K562 (cell line): Measurements from ENCODE around the gene GCK. TPM values are rescaled to one million over a fixed set of nuclear protein-coding genes. Genes with fewer than 3 reads are reported as not detected.

Experiments
- CREB5 ChIP-seq: fragments of 250-450 bp; sonication (Bioruptor Pico); IDR thresholded peaks from 2 replicates; pipeline ENCODE4 v1.5.0; 2020; ENCODE audit warnings: mild to moderate bottlenecking
- EHMT2 ChIP-seq: fragments of 450-650 bp; IDR thresholded peaks from 2 replicates; pipeline ENCODE4 v1.6.1; 2018; ENCODE audit warnings: antibody characterized with exemption
- EP300 ChIP-seq: IDR thresholded peaks from 2 replicates; pipeline ENCODE4 v1.6.1; 2012; ENCODE audit warnings: low read length, improper control_type of control experiment
- GABPA ChIP-seq: fragments of 200-800 bp; sonication (Bioruptor generic); conservative IDR thresholded peaks from 2 replicates; pipeline ENCODE4 v1.6.1; 2016; ENCODE audit warnings: low read depth, missing genetic modification characterization, missing compliant biosample characterization
- HEY1 ChIP-seq: fragments of 250-450 bp; sonication (Bioruptor Pico); IDR thresholded peaks from 2 replicates; pipeline ENCODE4 v1.5.0; 2020; ENCODE audit warnings: mild to moderate bottlenecking, moderate library complexity, borderline replicate concordance
- MTA2 ChIP-seq: fragments of 450-650 bp; IDR thresholded peaks from 2 replicates; pipeline ENCODE4 v1.6.1; 2016; ENCODE audit warnings: low read depth
- NONO ChIP-seq, 2 experiments: fragments of 200-400 bp in 1 of 2; fragments of 450-650 bp in 1 of 2; formaldehyde crosslinking in 1 of 2; IDR thresholded peaks; 2 replicates each; pipeline ENCODE4 v1.6.1; 2017; ENCODE audit warnings: low read depth in 2 of 2, mild to moderate bottlenecking in 2 of 2, moderate library complexity in 2 of 2, low read length in 1 of 2
- ZNF384 ChIP-seq: IDR thresholded peaks from 2 replicates; pipeline ENCODE4 v1.6.1; 2012; ENCODE audit warnings: low read depth, low read length, improper control_type of control experiment
- ZNF696 ChIP-seq: fragments of 250-450 bp; sonication (Bioruptor Pico); conservative IDR thresholded peaks from 2 replicates; pipeline ENCODE4 v1.4.0; 2020; ENCODE audit warnings: mild to moderate bottlenecking, moderate library complexity
- ZSCAN32 ChIP-seq: fragments of 450-650 bp; formaldehyde crosslinking; IDR thresholded peaks from 2 replicates; pipeline ENCODE4 v1.4.0; 2020; ENCODE audit warnings: mild to moderate bottlenecking, moderate library complexity
- polyA plus RNA-seq, 8 experiments: library from polyadenylated mRNA; depleted of rRNA in 4 of 8; stranded (reverse) in 5 of 8; unstranded in 3 of 8; fragments of >200 nt; fragmentation: Nextera tagmentation in 2 of 8; fragmentation: Illumina TruSeq in 1 of 8; extraction: Ambion mirVana in 2 of 8; extraction: Trizol in 1 of 8; gene quantifications; 2 replicates each; pipeline versions ENCODE4 v1.2.1 to v1.2.3, GENCODE V29; 2011 to 2014; ENCODE audit warnings: inconsistent platforms in 1 of 8, missing spikeins in 1 of 8
- total RNA-seq, 7 experiments: library from RNA; depleted of rRNA in 6 of 7; stranded (reverse); fragments of >200 nt in 6 of 7; fragmentation: Illumina TruSeq in 2 of 7; extraction: Trizol in 2 of 7; gene quantifications; 2 replicates each; pipeline versions ENCODE4 v1.2.1 to v1.2.3, GENCODE V29; 2011 to 2021; ENCODE audit warnings: low replicate concordance in 1 of 7
- TF ChIP-seq, protein P1 (sequence below), 2 experiments: fragments of 450-650 bp; IDR thresholded peaks; 2 replicates each; pipeline ENCODE4 v1.6.1; 2016; ENCODE audit warnings: mild to moderate bottlenecking in 2 of 2, borderline replicate concordance in 1 of 2, low read depth in 1 of 2, moderate library complexity in 1 of 2
- TF ChIP-seq, protein P2 (sequence below): IDR thresholded peaks from 2 replicates; pipeline ENCODE4 v1.6.1; 2011; ENCODE audit not compliant: insufficient read length; ENCODE audit errors: extremely low read depth

Gene GCK
- total and polyA plus RNA-seq, 9 of the 15 experiments (the other 6 are each of a cell fraction or from before 2014, with no cell fraction given), result 0.11 to 0.55 (median 0.16) TPM; not detected in 3

GRCh38 chr7:44150966-44151941 is 38.0 kb downstream of the GCK start (continued):
- TF ChIP-seq HEY1 (CRISPR knock-in tag) (no peak), ZNF384 (no peak), MTA2 (no peak), NONO (IDR thresholded peaks at IDR 0.05; ENCODE audit: low read depth in 2 of 2, low read length in 1 of 2) (no peak), GABPA (tag) (no peak), ZNF696 (CRISPR knock-in tag) (no peak), EP300 (no peak), ZSCAN32 (CRISPR knock-in tag) (no peak), CREB5 (CRISPR knock-in tag) (no peak), EHMT2 (no peak)
- TF ChIP-seq, protein P1, sequence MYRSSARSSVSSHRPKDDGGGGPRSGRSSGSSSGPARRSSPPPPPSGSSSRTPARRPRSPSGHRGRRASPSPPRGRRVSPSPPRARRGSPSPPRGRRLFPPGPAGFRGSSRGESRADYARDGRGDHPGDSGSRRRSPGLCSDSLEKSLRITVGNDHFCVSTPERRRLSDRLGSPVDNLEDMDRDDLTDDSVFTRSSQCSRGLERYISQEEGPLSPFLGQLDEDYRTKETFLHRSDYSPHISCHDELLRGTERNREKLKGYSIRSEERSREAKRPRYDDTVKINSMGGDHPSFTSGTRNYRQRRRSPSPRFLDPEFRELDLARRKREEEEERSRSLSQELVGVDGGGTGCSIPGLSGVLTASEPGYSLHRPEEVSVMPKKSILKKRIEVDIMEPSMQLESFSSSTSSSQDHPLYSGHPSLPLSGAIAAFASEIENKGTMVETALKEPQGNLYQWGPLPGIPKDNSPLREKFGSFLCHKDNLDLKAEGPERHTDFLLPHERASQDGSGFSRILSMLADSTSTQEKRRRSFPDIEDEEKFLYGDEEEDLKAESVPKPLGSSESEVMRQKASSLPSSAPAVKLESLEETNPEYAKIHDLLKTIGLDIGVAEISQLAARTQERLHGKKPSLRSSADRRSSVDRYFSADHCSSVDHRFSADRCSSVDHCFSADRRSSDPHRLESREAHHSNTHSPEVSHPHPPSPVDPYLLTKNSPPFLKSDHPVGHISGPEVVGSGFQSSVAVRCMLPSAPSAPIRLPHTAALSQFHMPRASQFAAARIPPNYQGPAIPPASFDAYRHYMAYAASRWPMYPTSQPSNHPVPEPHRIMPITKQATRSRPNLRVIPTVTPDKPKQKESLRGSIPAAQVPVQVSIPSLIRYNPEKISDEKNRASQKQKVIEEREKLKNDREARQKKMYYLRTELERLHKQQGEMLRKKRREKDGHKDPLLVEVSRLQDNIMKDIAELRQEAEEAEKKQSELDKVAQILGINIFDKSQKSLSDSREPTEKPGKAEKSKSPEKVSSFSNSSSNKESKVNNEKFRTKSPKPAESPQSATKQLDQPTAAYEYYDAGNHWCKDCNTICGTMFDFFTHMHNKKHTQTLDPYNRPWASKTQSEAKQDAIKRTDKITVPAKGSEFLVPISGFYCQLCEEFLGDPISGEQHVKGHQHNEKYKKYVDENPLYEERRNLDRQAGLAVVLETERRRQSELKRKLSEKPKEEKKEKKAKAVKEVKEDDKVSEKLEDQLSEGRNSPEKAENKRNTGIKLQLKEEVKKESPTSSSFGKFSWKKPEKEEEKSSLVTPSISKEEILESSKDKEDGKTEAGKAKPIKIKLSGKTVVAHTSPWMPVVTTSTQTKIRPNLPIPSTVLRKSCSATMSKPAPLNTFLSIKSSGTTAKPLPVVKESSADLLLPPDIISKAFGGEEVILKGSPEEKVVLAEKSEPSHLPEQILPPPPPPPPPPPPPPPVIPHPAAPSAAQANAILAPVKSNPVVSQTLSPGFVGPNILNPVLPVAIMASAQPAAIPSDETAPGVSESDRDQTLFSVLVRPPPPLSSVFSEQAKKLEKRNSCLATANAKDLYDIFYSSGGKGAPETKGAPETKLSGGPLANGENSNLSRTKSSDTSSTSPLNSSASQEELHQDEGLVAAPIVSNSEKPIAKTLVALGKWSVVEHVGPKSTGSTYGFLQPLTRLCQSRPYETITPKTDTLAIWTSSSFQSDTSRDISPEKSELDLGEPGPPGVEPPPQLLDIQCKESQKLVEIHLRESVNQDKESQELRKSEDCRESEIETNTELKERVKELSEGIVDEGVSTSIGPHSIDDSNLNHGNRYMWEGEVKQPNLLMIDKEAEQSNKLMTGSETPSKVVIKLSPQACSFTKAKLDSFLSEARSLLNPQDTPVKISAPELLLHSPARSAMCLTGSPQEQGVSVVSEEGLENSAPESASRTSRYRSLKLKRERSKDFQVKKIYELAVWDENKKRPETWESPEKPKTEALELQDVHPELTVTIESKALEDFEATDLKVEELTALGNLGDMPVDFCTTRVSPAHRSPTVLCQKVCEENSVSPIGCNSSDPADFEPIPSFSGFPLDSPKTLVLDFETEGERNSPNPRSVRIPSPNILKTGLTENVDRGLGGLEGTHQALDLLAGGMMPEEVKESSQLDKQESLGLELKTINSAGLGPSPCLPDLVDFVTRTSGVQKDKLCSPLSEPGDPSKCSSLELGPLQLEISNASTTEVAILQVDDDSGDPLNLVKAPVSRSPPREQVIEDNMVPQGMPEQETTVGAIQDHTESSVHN (IDR thresholded peaks at IDR 0.05; ENCODE audit: borderline replicate concordance in 1 of 2, low read depth in 1 of 2), result no peak
- TF ChIP-seq, protein P2, sequence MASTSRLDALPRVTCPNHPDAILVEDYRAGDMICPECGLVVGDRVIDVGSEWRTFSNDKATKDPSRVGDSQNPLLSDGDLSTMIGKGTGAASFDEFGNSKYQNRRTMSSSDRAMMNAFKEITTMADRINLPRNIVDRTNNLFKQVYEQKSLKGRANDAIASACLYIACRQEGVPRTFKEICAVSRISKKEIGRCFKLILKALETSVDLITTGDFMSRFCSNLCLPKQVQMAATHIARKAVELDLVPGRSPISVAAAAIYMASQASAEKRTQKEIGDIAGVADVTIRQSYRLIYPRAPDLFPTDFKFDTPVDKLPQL, result no peak
